Neuronal stem cell (in vitro differentiated cells): ENCODE results near the gene RNF4.
A peak's percentile ranks its signal among the peaks of the same experiment; 100 is the strongest.

Source experiments
- DNase-seq: peaks from one replicate; pipeline ENCODE4 v3.0.0-alpha.2; 2013; ENCODE audit warnings: low spot score
- H2AFZ ChIP-seq: one replicate; pipeline ENCODE4 v1.6.1; 2013; ENCODE audit warnings: mild to moderate bottlenecking, low read length, inconsistent platforms
- H2AK5ac ChIP-seq: 2 replicates; pipeline ENCODE4 v1.6.1; 2013; ENCODE audit warnings: low read depth, mild to moderate bottlenecking, inconsistent platforms, low read length, moderate library complexity, mixed read lengths
- H2BK120ac ChIP-seq: 2 replicates; pipeline ENCODE4 v1.6.1; 2013; ENCODE audit warnings: low read depth, mild to moderate bottlenecking, inconsistent platforms, low read length, moderate library complexity, mixed read lengths
- H2BK12ac ChIP-seq: one replicate; pipeline ENCODE4 v1.6.1; 2013; ENCODE audit warnings: low read length, inconsistent platforms
- H2BK15ac ChIP-seq: 2 replicates; pipeline ENCODE4 v1.6.1; 2013; ENCODE audit warnings: mild to moderate bottlenecking, low read length, inconsistent platforms, mixed read lengths
- H2BK5ac ChIP-seq: one replicate; pipeline ENCODE4 v1.6.1; 2013; ENCODE audit warnings: inconsistent platforms, mild to moderate bottlenecking, low read length, moderate library complexity
- H3K14ac ChIP-seq: one replicate; pipeline ENCODE4 v1.6.1; 2013; ENCODE audit warnings: low read length, inconsistent platforms
- H3K18ac ChIP-seq: 2 replicates; pipeline ENCODE4 v1.6.1; 2013; ENCODE audit warnings: low read length, inconsistent platforms
- H3K23ac ChIP-seq: 2 replicates; pipeline ENCODE4 v1.6.1; 2013; ENCODE audit warnings: low read depth, mild to moderate bottlenecking, mixed read lengths, low read length, inconsistent platforms; ENCODE audit not compliant: poor library complexity
- H3K27ac ChIP-seq: replicated peaks from 3 replicates; pipeline ENCODE4 v1.5.1; 2013; ENCODE audit warnings: low read length, inconsistent platforms
- H3K27me3 ChIP-seq, 3 experiments: 2 replicates each; pipeline ENCODE4 v1.6.1; 2013; ENCODE audit warnings: low read length in 3 of 3, mild to moderate bottlenecking in 2 of 3, inconsistent platforms in 1 of 3, low read depth in 1 of 3, mixed read lengths in 1 of 3, moderate library complexity in 1 of 3; ENCODE audit not compliant: control insufficient read depth in 3 of 3, insufficient read depth in 3 of 3
- H3K36me3 ChIP-seq, 2 donors: replicated peaks in 1 of 2; 2 replicates each; pipeline ENCODE4 v1.6.1; 2013; ENCODE audit warnings: low read length in 2 of 2; ENCODE audit not compliant: control insufficient read depth in 2 of 2, insufficient read depth in 2 of 2
- H3K4ac ChIP-seq: 2 replicates; pipeline ENCODE4 v1.6.1; 2013; ENCODE audit warnings: inconsistent platforms, mild to moderate bottlenecking, low read length, moderate library complexity
- H3K4me1 ChIP-seq, 2 donors: 1 replicate in 1 of 2; 2 replicates in 1 of 2; pipeline ENCODE4 v1.6.1; 2013; ENCODE audit warnings: low read length in 2 of 2, low read depth in 1 of 2; ENCODE audit not compliant: control insufficient read depth in 2 of 2, insufficient read depth in 1 of 2
- H3K4me2 ChIP-seq: one replicate; pipeline ENCODE4 v1.6.1; 2013; ENCODE audit warnings: mild to moderate bottlenecking, low read length, inconsistent platforms; ENCODE audit not compliant: insufficient read depth, poor library complexity, severe bottlenecking
- H3K4me3 ChIP-seq, 2 donors: 2 replicates each; pipeline ENCODE4 v1.5.1; 2013; ENCODE audit warnings: low read length in 2 of 2, mild to moderate bottlenecking in 2 of 2, inconsistent platforms in 1 of 2, moderate library complexity in 1 of 2
- H3K79me1 ChIP-seq: one replicate; pipeline ENCODE4 v1.6.1; 2013; ENCODE audit warnings: low read depth, mild to moderate bottlenecking, inconsistent platforms, low read length, moderate library complexity
- H3K9ac ChIP-seq: one replicate; pipeline ENCODE4 v1.6.1; 2013; ENCODE audit warnings: mild to moderate bottlenecking, low read depth, low read length, inconsistent platforms; ENCODE audit not compliant: poor library complexity
- H3K9me3 ChIP-seq, 2 donors: replicated peaks in 1 of 2; 2 replicates each; pipeline versions ENCODE3 to v1.6.1; 2013; ENCODE audit warnings: low read length in 2 of 2, mild to moderate bottlenecking in 2 of 2, inconsistent platforms in 1 of 2, low read depth in 1 of 2, mixed read lengths in 1 of 2, moderate library complexity in 1 of 2; ENCODE audit not compliant: control insufficient read depth in 2 of 2, insufficient read depth in 1 of 2
- H4K8ac ChIP-seq: one replicate; pipeline ENCODE4 v1.6.1; 2013; ENCODE audit warnings: low read depth, mild to moderate bottlenecking, inconsistent platforms, low read length, moderate library complexity
- H4K91ac ChIP-seq: one replicate; pipeline ENCODE4 v1.6.1; 2013; ENCODE audit warnings: low read length, low read depth, mild to moderate bottlenecking, inconsistent platforms; ENCODE audit not compliant: poor library complexity
- WGBS, 2 donors: extraction: QIAGEN DNeasy Blood & Tissue Kit; methylation state at CpG; one replicate each; pipeline ENCODE4 v1.1.7; 2013; ENCODE audit warnings: missing lambda C conversion rate in 2 of 2, mixed read lengths in 1 of 2; ENCODE audit not compliant: insufficient read length in 2 of 2, insufficient replicate concordance in 1 of 2; ENCODE audit errors: extremely low coverage in 2 of 2; 5-methylcytosine and 5-hydroxymethylcytosine counted together

RNF4 gene

DNA sequence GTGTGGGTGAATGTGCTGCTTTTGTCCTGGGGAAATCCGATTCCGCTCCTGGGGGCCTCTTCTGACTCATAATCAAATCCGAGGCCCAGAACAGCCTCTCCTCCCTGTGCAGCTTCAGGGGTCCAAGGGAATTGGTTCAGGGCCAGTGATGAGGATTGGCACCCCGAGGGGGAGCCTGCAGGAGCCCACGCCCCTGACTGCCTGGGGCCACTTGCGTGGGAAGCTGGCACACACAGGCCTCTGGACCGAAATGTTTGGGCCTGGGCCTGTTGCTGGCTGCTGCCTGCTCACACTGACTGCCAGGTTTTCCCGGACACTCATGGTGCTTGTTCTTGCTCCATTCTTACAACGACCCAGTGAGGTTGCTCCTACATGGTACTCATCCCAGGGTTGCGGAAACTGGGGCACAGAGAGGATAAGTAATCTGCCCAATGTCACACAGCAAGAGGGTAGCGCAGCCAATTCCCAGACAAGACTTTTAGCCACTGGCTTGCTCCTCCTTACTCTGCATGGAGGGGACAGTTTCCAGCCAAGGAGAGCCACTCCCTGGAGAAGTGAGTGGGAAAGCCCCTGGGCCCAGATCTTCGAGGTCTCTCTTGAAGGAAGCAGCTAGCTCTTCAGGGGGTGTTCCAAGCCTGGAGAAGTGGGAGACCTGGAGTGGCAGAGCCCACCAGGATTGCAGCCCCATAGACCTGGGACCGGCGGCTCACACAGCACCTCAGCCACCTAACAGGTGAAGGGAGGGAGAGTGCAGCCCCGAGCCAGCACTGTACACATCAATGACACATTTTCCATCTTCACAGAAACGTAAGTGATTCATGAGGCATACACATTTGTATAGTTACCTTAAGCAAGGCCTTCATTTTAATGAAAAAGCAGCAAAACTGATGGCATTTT, 29.8 kb upstream of the RNF4 start:
- Histone ChIP-seq H2AK5ac (peak overlapping the region; percentile 24), H3K9me3 (no peaks in the 10 kb centered on the region), H2BK12ac (peak overlapping the region; percentile 16), H3K14ac (no peak overlapping the region), H3K4me2 (no peak overlapping the region), H2BK5ac (peak overlapping the region; percentile 3), H3K36me3 (no peaks in the 10 kb centered on the region), H4K8ac (no peak overlapping the region), H3K4me1 (peaks cover 0 to 2% of the 10 kb centered on the region in 2 donors), H3K4me3 (no peak overlapping the region), H3K9ac (peak overlapping the region; percentile 21), H4K91ac (no peak overlapping the region), H2BK15ac (no peak overlapping the region), H2AFZ (no peak overlapping the region), H3K79me1 (peaks cover 2% of the 10 kb centered on the region), H3K4ac (no peak overlapping the region), H3K23ac (no peak overlapping the region), H3K27ac (no peak overlapping the region), H3K27me3 (peaks cover 0 to 18% (median 0%) of the 10 kb centered on the region in 3 experiments), H3K18ac (peak overlapping the region; percentile 52), H2BK120ac (no peak overlapping the region)
- DNase-seq: no peak
- no CpG with 5 or more reads among the region's 16 CpGs for WGBS, 2 donors

DNA sequence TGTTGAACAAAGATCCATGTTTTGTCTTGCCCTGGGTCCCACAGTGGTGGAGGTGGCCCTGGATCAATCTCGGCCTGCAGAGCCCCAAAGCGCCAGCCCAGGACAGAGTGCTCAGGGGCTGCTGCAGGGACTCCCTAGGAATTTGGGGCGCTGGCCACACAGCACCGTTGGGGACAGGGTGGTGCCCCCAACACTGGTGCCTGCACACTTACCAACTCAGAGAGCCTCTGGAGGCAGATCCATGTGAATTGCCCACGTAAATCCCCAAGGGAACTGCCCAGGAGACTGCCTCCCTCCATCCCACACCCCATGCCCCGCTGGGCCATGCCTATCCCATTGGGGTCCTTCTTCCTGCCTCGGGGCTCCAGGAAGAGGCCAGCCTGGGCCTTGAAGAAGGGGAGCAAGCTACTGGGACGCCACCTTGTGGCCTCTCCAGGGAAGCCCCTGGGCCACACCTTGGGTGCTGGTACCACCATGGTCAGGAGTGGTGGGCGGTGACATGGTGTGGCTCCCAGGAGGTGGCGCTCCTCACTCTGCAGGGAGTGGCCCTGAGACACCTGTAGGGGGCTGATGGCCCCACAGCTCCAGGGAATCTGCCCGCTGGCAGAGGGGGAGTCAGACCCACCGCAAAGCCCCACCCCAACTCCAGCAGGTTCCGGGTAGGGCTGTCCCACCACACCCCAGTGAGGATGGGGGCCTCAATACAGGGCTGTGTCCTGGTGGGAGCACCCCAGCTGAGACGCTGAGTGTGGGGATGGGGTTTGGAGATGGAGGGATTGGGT, 27.3 kb upstream of the RNF4 start:
- DNase-seq: peak; percentile 54
- peak overlapping the region; percentile 7 for H2BK15ac ChIP-seq
- no CpG with 5 or more reads among the region's 14 CpGs for WGBS, 2 donors
- H2BK120ac ChIP-seq: no peak overlapping the region
- H4K91ac ChIP-seq: no peak overlapping the region
- peaks cover 0 to 5% (median 0%) of the 10 kb centered on the region in 3 experiments for H3K27me3 ChIP-seq
- H3K23ac ChIP-seq: peak overlapping the region; percentile 65
- H3K9ac ChIP-seq: no peak overlapping the region
- no peaks in the 10 kb centered on the region for H3K9me3 ChIP-seq
- peak overlapping the region; percentile 65 for H4K8ac ChIP-seq
- H2AK5ac ChIP-seq: peak overlapping the region; percentile 83
- no peak overlapping the region for H2AFZ ChIP-seq
- H3K79me1 ChIP-seq: peaks cover 2% of the 10 kb centered on the region
- no peak overlapping the region for H2BK12ac ChIP-seq
- no peak overlapping the region for H3K27ac ChIP-seq
- no peak overlapping the region for H3K4ac ChIP-seq
- H3K18ac ChIP-seq: peak overlapping the region; percentile 83
- no peak overlapping the region for H3K14ac ChIP-seq
- no peak overlapping the region for H2BK5ac ChIP-seq
- no peak overlapping the region for H3K4me2 ChIP-seq
- H3K36me3 ChIP-seq: no peaks in the 10 kb centered on the region
- H3K4me1 ChIP-seq: peaks cover 2 to 5% of the 10 kb centered on the region in 2 donors
- H3K4me3 ChIP-seq: no peak overlapping the region

DNA sequence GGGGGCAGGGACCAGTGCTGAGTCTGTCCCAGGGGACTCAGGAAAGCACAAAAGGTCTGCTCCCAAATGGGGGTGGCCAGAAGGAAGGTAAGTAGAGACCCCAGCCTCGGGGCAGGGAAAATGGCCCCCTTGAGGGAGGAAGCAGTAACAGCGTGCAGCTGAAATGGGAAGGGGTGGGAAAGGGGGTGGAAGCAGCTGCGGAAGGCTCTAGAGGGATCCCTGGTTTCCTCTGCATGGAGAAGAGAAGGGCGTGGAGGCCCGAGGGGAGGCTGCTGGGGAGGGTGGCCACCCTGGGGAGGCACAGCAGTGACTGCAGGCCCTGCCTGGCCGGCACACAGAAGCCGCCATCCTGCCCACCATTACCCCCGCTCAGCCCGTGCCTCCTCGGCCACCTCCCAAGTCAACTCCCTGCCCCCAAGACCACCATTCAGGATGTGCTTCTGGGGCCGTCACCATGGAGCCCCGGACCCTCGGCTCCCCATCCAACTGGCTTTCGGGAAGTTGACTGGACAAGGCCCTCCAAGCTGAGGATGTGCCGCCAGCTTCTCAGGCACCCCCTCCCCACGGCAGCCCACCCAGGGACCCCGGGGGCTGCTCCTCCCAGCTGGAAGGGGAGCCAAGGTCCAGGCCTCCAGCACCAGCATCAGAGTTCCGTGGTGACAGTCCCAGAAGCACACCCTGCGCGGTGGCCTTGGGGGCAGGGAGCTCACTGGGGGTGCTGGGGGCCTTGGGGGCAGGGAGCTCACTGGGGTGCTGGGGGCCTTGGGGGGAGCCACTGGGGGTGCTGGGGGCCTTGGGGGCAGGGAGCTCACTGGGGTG, 26.5 kb upstream of the RNF4 start:
- Histone ChIP-seq H3K9me3 (no peaks in the 10 kb centered on the region), H4K8ac (peak overlapping the region; percentile 30), H2AK5ac (peak overlapping the region; percentile 83), H4K91ac (no peak overlapping the region), H3K4ac (peak overlapping the region; percentile 76), H3K36me3 (no peaks in the 10 kb centered on the region), H3K18ac (peak overlapping the region; percentile 72), H2BK12ac (no peak overlapping the region), H3K79me1 (peaks cover 2% of the 10 kb centered on the region), H2BK120ac (no peak overlapping the region), H2AFZ (no peak overlapping the region), H3K4me2 (no peak overlapping the region), H3K27me3 (no peaks in the 10 kb centered on the region), H3K27ac (no peak overlapping the region), H3K4me3 (no peak overlapping the region), H3K23ac (peak overlapping the region; percentile 65), H2BK5ac (no peak overlapping the region), H3K14ac (no peak overlapping the region), H2BK15ac (peak overlapping the region; percentile 7), H3K4me1 (peaks cover 2 to 5% of the 10 kb centered on the region in 2 donors), H3K9ac (peak overlapping the region; percentile 30)
- no peak for DNase-seq
- WGBS, 2 donors: no CpG with 5 or more reads among the region's 20 CpGs
